Measurements from ENCODE around the gene SHISA8.

DNA sequence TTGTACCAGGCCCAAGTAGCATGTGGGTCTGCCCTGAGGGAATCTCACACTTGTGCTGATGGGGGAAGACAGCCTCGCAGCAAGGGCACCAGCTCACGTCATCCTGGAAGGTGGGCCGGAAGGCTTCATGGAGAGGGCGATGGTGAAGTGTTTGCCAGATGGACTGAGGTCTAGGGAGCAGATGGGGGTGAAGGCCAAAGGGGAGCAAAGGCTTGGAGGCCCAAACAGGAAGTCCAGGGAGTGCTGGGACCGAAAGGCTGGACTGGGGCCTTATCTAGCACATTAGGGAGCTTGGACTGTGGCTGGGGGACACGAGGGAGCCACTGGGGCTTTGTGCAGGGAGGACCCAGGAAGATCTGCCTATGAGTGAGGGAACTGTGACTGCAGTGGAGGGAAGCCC, 12.9 kb upstream of the SHISA8 start:
- TF ChIP-seq EZH2phosphoT487 (IDR thresholded peaks at IDR 0.05; ENCODE audit: low read depth, severe bottlenecking, unreplicated experiment) = no peak
- TF ChIP-seq, protein P1, sequence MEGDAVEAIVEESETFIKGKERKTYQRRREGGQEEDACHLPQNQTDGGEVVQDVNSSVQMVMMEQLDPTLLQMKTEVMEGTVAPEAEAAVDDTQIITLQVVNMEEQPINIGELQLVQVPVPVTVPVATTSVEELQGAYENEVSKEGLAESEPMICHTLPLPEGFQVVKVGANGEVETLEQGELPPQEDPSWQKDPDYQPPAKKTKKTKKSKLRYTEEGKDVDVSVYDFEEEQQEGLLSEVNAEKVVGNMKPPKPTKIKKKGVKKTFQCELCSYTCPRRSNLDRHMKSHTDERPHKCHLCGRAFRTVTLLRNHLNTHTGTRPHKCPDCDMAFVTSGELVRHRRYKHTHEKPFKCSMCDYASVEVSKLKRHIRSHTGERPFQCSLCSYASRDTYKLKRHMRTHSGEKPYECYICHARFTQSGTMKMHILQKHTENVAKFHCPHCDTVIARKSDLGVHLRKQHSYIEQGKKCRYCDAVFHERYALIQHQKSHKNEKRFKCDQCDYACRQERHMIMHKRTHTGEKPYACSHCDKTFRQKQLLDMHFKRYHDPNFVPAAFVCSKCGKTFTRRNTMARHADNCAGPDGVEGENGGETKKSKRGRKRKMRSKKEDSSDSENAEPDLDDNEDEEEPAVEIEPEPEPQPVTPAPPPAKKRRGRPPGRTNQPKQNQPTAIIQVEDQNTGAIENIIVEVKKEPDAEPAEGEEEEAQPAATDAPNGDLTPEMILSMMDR (IDR thresholded peaks at IDR 0.05; ENCODE audit: poor library complexity) = no peak
